DND-41 (cell line): Measurements from ENCODE around the gene XPO4.

Source experiments
- ATAC-seq: fragments of 200-7000 bp; cut with Tn5 transposase; 3 replicates; pipeline ENCODE4 v1.9.1; 2021; ENCODE audit warnings: low read depth; ENCODE audit not compliant: insufficient read depth
- DNase-seq: peaks from one replicate; pipeline ENCODE4 v3.0.0-alpha.2; 2020
- H2AFZ ChIP-seq: 2 replicates; pipeline ENCODE4 v1.6.0; 2012; ENCODE audit warnings: low read depth, low read length
- H3K27ac ChIP-seq: 2 replicates; pipeline ENCODE4 v1.5.1; 2012; ENCODE audit warnings: low read length, inconsistent platforms
- H3K27me3 ChIP-seq: fragments of 200-600 bp; sonication (generic); 2 replicates; pipeline ENCODE4 v1.6.0; 2012; ENCODE audit warnings: low read length, mild to moderate bottlenecking, inconsistent platforms; ENCODE audit not compliant: insufficient read depth, poor library complexity
- H3K36me3 ChIP-seq: 2 replicates; pipeline ENCODE4 v1.5.1; 2012; ENCODE audit warnings: low read length, inconsistent platforms; ENCODE audit not compliant: insufficient read depth
- H3K4me1 ChIP-seq: 2 replicates; pipeline ENCODE4 v1.5.1; 2012; ENCODE audit warnings: mild to moderate bottlenecking, low read length; ENCODE audit not compliant: insufficient read depth
- H3K4me2 ChIP-seq: 2 replicates; pipeline ENCODE4 v1.6.0; 2012; ENCODE audit warnings: mild to moderate bottlenecking, moderate library complexity, low read length, inconsistent platforms; ENCODE audit not compliant: insufficient read depth
- H3K4me3 ChIP-seq, 2 experiments: fragments of 200-600 bp in 1 of 2; shearing (Covaris generic) in 1 of 2; 2 replicates each; pipeline ENCODE4 v1.5.1; 2012 to 2016; ENCODE audit warnings: inconsistent platforms in 2 of 2, low read length in 2 of 2, mild to moderate bottlenecking in 2 of 2, low read depth in 1 of 2, moderate library complexity in 1 of 2
- H3K79me2 ChIP-seq: 2 replicates; pipeline ENCODE4 v1.6.0; 2012; ENCODE audit warnings: low read length, inconsistent platforms; ENCODE audit not compliant: insufficient read depth
- H3K9ac ChIP-seq: 2 replicates; pipeline ENCODE4 v1.6.0; 2012; ENCODE audit warnings: low read depth, mild to moderate bottlenecking, inconsistent platforms, low read length, moderate library complexity
- H3K9me3 ChIP-seq: 2 replicates; pipeline ENCODE4 v1.5.1; 2012; ENCODE audit warnings: low read length, moderate library complexity, mild to moderate bottlenecking, inconsistent platforms; ENCODE audit not compliant: insufficient read depth, severe bottlenecking
- H4K20me1 ChIP-seq: 2 replicates; pipeline ENCODE4 v1.6.0; 2012; ENCODE audit warnings: low read length; ENCODE audit not compliant: insufficient read depth
- CTCF ChIP-seq: IDR thresholded peaks from 2 replicates; pipeline ENCODE4 v1.5.1; 2012; ENCODE audit warnings: borderline replicate concordance, low read length, moderate library complexity, mild to moderate bottlenecking; ENCODE audit not compliant: poor library complexity, severe bottlenecking; ENCODE audit errors: extremely low read depth
- EZH2 ChIP-seq: IDR thresholded peaks from 3 replicates; pipeline ENCODE4 v1.6.1; 2012; ENCODE audit warnings: borderline replicate concordance, low read depth, mild to moderate bottlenecking, moderate library complexity, low read length, inconsistent platforms; ENCODE audit not compliant: severe bottlenecking

XPO4 gene

GRCh38 chr13:20831254-20831653 is 71.3 kb downstream of the XPO4 start:
- peaks cover 3% of the 10 kb centered on the region; the same call in 1 of the 2 replicates for H4K20me1 ChIP-seq
- DNase-seq (no peak), ATAC-seq (no peak)
- H3K4me1 ChIP-seq: peaks cover 8% of the 10 kb centered on the region; the same call in 1 of the 2 replicates
- H3K9me3 ChIP-seq: no peaks in the 10 kb centered on the region
- no peak overlapping the region for H2AFZ ChIP-seq
- no peak overlapping the region for H3K4me3 ChIP-seq
- TF ChIP-seq CTCF (no peak), EZH2 (no peak)
- no peak overlapping the region for H3K4me2 ChIP-seq
- no peaks in the 10 kb centered on the region; the same call in 1 of the 2 replicates for H3K79me2 ChIP-seq
- no peaks in the 10 kb centered on the region for H3K27me3 ChIP-seq
- peaks cover 28% of the 10 kb centered on the region; the same call in 1 of the 2 replicates for H3K36me3 ChIP-seq
- H3K9ac ChIP-seq: no peak overlapping the region
- no peak overlapping the region for H3K27ac ChIP-seq

- Histone ChIP-seq H3K4me1 (peaks cover 8% of the 10 kb centered on the region; the same call in 1 of the 2 replicates), H3K9me3 (no peaks in the 10 kb centered on the region), H3K27ac (no peak overlapping the region), H3K4me3 (no peak overlapping the region; a peak in 1 of 4 replicates), H3K79me2 (no peaks in the 10 kb centered on the region), H3K36me3 (peaks cover 14% of the 10 kb centered on the region; the same call in 1 of the 2 replicates), H3K4me2 (peak overlapping the region; percentile 54), H2AFZ (no peak overlapping the region), H3K27me3 (no peaks in the 10 kb centered on the region), H3K9ac (no peak overlapping the region), H4K20me1 (peaks cover 3% of the 10 kb centered on the region; the same call in 1 of the 2 replicates)
- TF ChIP-seq CTCF (peak; percentile 90), EZH2 (no peak)
- DNase-seq (peak; percentile 52), ATAC-seq (peak; percentile 84)
These were observed 73.8 kb downstream of the XPO4 start for GRCh38 chr13:20828539-20829364.

DNA sequence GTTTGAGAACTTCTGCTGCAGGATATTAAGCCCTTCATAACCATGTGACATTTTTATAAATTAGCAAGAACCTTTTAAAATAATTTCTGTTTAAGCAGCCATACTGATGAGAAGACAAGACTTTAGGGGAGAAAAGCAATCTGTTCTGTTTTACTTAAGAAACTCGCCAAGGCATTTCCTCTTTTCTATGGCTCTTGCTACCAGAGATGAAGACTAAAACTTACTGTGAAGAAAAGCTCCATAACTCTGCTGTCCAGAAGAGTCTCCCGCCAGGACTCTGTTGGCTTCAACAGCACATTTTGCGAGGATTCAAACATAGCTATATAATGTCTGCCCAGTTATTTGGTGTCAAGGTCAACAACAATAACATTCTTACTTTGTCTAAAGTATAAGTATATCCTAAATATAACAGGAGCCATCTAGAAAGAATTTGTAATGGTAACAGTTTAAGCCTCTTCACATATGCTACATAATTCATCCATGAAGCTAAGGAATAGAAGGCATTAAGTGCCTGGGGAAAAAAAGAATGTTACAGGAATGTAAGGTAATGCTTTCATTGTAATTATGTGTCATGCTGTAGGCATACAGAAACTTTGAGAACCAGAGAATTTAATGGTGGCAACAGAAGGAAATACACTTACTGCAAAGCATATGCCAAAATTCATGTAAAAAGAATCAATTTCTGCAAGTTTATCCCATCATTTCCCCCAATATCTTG is 75.5 kb downstream of the XPO4 start:
- Histone ChIP-seq H2AFZ (no peak overlapping the region), H3K79me2 (no peaks in the 10 kb centered on the region), H3K4me2 (no peak overlapping the region), H4K20me1 (peaks cover 1% of the 10 kb centered on the region; the same call in 1 of the 2 replicates), H3K27ac (no peak overlapping the region), H3K9ac (no peak overlapping the region), H3K4me3 (no peak overlapping the region), H3K27me3 (no peaks in the 10 kb centered on the region), H3K9me3 (no peaks in the 10 kb centered on the region), H3K36me3 (peaks cover 7% of the 10 kb centered on the region; the same call in 1 of the 2 replicates), H3K4me1 (peaks cover 8% of the 10 kb centered on the region; the same call in 1 of the 2 replicates)
- TF ChIP-seq EZH2: no peak
- TF ChIP-seq CTCF: no peak
- ATAC-seq (no peak), DNase-seq (no peak)
